Astrocyte of the hippocampus (primary cell): ENCODE results near the gene TUBG1.
"Not testable (repeated sequence)": the region's sequence is repeated elsewhere in the genome, so short reads cannot be mapped to it uniquely, and the experiment has no call there.

ENCODE experiments used
- DNase-seq: peaks from one replicate; pipeline ENCODE4 v3.0.0; 2011; ENCODE audit warnings: low read depth, low spot score

The TUBG1 gene

DNA sequence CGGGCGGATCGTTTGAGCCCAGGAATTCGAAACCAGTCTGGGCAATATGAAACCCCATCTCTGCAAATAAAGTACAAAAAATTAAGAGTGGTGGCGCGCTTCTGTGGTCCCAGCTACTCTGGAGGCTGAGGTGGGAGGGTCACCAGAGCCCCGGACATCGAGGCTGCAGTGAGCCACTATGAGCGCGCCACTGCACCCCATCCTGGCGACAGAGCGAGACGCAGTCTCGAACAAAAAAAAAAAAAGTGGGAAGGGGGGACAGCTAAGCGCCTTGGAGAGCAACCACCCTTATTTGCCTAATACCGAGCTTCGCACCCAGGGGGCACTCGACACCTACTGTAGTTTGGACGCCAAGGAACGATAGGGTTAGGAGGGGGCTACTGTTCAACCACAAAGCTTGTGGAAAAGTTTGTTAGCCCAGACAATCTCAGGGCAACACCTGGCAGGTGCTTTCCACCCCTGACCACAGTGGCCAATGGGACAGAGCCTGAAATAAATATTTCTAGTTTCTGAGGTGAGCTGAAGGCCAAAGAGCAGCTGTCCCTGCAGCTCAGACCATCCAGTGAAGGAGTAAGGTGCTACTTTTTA lies 31.1 kb upstream of the TUBG1 start:
- peak; percentile 84 for DNase-seq

DNA sequence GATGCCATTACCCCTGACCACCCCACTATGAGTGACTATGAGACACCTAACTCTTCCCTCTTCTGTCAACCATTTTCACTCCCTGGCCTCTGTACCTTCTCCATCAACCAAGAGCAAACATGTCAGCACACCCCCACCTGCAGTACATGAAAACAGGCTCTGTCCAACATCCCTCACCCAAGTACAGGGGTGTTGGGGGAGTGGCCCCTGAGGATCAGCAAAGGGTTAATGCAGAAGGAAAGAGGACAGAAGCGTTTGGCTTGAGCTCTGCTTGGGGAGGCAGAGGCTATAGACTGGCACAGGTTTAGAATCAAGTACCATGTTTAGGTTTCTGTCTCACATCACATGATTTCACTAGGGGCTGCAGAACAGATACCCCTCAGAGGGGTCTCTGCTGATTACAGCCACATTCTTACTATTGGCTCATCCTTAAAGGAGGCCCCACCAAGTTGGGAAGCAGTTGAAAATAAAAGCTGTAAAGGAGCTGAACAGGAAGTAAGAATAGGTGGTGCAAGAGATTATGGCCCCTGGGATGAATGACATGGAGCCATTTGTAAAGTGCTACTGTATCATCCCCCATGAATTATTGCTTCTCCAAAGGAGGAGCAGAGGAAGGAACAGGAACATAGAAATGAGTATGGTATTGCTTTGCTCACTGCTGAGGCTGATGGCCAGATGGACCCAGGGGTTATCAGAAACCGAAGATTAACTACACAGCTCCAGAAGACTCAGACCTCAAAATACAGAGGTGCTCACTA lies 29.5 kb upstream of the TUBG1 start:
- no peak for DNase-seq

DNA sequence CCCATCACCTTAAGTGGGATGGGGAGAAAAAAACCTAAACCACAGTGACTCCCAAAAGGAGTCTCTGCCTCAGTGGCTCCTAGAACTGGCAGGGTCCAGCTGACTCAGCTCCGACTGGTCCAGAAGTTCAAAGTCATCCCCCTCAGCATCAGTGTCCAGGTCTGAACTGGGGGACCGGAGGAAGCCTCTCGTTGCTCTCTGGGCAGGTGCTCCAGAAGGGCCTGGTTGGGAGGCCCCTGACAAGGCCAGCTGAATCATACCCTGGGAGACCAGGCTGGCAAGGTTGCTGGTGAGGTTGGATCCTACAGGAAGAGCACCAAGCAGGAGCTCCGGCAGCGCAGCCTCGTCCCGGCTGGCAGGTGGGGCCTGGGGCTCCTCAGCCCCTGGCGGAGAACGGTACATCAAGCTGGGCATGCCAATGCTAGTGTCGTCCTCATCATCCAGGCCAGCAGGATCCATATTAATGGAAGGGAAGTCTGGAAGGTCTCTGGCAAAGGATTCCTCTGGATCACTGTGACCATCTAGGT lies 27.7 kb upstream of the TUBG1 start:
- DNase-seq, result no peak

DNA sequence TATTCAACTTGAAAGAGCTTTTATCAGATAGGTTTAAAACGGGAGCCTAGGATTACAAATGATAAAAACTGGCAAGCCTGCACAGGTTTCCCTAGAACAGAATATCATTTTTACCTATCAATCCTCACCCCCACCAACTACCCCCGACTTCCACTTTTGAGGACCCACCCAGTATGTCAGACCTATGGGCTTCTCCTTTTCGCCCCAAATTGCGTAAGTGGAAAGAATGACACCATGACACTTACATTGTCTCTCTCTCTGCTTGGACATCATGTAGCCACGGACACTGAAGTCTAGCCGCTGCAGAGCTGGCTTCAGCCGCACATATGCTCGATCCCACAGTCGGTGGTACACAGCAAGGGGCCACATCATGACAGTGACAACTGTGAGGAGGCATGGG lies 24.6 kb upstream of the TUBG1 start:
- no peak for DNase-seq

DNA sequence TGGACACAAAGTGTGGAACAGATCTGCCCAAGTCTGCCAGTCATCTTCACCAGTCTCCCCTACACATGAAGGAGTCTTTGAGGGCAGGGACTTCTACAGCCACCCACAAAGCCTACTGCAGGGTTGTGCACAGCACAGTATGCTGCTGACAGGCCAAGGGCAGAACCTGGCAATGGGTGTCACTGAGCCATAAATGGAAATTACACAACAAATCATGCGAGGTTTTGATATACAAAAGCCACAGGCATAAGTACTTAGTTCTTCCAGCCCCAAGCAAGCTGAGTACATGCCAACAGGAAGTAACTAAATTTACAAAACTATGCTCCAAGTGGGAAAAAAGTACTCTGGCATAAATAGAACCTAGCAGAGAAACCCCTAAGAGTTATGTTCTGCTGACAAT lies 24.1 kb upstream of the TUBG1 start:
- no peak for DNase-seq

DNA sequence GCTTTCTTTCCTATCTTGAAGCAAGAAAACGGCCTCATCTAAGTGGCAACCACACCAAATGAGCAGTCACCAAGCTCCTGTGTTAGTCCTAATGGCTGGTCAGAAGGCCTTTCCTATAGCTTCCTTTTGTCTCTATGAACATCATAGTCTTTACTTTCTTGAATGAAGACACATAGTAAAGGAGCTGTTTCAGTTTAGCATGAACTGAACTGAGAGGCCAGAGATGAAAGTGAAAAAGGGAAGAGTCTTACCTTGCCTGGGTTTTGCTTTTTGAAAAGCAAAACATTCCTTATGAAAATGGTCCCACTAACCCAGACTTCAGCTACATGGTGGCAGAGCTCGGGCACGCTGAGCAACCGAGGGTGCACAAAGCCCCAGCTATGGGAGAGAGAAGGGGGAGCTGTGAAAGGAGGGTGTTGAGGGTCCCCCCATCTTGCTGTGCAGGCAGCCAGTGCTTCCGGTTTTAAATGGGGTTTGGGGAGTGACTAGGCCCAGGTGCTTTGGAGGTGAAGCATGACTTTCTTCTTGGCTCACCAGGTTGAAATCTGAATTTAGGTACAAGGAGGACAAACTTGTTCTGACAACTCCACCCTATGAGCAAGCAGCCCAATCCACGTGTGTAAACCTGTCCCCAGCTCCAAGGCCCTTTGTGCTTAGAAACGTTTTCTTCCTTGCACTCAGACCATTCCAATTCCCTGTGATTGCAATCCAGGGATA lies 22.8 kb upstream of the TUBG1 start:
- DNase-seq, result no peak

DNA sequence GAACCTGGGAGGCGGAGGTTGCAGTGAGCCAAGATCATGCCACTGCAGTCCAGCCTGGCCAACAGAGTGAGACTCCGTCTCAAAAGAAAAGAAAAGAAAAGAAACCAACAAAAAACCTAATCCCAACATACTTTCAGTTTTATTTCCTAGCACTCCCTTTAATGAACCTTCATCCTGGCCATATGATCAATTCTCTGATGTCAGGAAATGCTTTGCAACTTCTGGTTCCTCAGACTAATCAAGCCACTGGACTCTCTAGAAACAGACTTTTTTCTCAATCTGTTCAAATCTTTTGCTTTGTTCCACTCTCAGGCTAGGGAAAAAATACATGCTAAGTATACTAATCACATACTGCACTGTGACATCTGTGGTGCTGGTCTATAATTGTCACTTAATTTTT lies 18.6 kb upstream of the TUBG1 start:
- no peak for DNase-seq

DNA sequence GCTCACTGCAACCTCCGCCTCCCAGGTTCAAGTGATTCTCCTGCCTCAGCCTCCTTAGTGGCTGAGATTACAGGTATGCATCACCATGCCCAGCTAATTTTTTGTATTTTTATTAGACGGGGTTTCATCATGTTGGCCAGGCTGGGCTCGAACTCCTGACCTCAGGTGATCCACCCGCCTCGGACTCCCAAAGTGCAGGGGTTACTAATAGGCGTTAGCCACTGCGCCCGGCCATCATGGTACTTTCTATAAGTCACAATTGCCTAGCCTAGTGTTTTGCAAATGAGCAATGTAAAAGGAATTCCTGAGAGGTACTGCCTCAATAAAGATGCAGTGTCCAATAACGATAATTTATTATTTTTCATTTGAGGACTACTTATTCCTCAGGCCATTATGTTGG lies 18.1 kb upstream of the TUBG1 start:
- no peak for DNase-seq

DNA sequence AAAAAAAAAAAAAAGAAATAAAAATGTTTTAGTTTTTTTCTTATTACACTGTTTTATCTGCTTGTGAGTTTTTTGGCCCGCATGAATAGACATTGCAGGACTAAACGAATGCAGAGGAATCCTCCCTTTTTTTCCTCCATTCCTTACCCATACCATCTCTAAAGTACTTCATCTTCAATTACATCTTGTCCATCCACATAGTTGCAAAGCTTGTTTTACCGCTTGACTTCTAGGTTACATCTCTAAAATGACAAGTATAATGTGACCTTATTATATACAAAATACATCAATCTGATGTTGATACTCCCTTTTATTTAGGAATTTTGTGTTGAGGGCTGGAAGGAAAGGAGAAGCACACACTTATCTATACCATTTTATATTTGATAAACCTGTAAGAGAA lies 13.1 kb upstream of the TUBG1 start:
- DNase-seq, result no peak

DNA sequence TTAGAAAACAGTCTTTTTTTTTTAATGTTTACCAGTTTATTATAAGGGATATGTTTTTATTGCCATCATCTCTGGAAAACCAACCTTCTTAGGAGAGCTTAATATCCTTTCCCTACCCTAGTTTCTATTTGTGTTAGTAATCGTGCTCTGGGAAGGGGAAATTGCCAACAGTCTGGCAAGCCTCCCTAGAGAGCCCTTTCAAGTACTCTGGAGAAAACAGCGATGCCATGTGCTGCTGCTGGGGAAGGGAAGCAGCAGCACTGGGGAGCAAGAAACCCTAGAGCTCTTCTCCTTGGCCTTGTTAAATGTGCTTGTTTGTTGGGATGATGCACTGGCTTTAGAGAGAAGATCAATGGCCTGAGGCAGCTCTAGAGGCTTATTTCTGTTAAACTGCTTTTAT lies 10.6 kb upstream of the TUBG1 start:
- DNase-seq, result peak; percentile 31

DNA sequence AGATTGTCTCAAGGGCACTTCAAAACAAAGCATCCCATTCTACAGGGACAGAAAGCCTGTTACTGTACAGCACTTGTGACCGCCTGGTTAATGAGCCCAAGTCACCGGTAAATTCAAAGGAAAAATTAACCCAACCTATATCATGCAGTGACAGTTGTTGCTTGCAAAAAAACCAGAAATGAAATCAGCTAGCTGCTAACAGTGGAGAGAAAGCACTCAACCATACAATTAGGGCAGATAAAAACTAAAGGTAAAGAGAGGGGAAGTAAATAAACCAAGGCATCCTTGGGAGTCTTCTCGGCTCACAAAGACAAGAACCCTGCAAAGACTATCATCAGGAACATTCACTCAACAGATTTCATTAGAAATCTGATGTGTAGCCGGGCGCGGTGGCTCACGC lies 6.2 kb upstream of the TUBG1 start:
- DNase-seq, result no peak

DNA sequence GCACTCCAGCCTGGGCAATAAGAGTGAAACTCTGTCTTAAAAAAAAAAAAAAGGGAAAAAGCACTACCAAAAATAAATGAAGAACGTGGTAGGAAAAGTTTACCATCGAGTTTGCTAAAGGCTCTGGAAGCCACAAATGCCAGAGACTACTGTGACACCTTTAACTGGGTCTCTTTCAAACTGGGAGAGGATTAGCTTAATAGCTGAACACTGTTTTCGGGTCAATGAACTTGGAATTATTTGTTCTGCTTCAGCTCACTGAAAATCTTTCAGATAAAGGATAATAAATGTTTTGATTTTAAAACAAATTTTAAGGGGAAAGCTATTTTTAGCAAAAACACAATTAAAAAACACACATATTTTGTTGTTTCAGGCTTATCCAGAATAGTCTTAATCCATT lies 1.7 kb upstream of the TUBG1 start:
- DNase-seq, result no peak

DNA sequence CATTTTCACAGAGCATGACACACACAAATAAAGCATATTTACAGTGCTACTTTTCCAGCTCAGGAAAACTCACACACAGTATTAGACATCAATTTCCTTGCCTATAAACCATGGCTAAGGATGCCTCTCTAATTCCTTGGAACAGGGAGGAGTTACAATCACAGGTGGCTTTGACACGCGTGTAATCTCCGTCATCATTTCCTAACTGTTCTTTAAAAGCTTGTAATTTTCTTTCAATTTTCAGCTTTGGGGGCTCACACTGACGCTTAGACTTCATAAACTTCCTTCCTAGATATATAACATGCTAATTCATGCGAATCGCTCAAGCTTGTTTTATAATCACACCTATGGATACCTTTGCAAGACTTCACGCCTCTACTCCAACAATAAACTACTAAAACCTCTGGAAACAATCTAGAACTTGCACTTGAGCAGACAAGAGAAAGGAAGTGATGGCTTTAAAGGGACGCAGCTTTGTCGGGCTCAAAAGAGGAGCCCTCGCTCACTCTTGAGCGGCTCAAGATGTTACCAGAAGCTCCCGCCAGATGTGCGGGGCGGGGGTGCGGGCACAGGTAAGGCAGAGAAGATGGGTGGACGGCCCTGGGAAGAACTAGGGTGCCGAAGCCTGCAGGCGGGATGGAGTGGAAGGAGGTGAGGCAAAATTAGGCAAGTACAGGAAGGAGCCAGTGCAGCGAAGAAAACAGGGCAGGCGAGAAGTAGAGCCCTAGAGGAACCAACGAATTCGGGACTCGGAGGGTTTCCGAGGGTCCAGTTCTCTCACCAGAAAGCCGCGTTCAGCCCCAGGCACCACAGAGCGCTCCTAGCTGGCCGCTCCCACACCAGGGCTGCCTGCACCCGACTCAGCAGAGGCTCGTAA lies 940 bp upstream of the TUBG1 start:
- no peak for DNase-seq

DNA sequence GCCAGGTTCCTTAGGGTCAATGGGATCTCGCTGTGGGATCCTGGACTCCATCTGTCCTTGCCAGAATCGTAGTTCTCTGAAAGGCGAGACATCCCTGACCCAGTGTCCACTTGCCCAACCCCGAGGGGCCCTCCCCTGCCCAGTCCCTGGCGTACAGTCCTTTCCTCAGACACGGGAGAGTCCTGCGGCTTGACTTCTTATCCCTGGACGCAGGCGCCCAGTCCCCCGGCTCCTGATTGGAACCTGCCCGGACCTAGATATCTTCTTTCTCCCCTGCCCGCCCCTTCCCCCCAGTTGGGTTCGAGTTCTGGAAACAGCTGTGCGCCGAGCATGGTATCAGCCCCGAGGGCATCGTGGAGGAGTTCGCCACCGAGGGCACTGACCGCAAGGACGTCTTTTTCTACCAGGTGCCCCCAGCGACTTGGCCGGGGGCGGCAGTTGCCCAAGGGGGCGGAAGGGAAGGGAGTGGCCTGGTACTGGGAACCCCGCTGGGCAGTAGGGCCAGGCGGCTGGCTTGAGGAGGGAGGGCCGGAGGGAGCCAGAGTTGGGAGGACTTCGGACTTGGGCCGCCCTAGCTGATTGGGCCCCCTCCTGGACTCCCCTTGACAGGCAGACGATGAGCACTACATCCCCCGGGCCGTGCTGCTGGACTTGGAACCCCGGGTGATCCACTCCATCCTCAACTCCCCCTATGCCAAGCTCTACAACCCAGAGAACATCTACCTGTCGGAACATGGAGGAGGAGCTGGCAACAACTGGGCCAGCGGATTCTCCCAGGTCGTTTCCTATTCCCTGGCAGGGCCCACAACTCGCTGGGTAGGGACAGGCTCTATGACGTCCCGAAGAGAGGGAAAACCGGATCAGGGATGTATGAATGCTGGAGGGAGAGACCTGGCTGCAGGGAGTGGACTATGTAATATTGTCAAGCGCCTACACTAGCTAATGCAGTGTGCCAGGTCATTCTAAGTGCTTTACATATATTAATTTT lies 625 bp downstream of the TUBG1 start:
- not testable (repeated sequence) for DNase-seq

DNA sequence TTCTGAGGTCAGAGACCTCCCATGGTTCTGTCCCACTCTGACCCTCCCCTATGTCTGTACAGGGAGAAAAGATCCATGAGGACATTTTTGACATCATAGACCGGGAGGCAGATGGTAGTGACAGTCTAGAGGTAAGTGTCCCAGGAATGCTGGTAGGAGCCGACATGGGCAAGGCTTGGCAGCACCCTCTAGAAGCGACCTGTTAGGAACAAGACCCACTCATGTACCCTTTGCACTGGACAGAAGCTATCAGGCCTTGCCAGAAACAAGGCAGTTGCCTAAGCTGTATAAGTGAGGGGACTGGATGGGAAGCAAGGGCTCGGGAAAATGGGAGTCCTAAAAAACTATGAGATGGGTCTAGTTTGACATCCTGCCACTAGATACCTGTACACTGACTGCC lies 2.5 kb downstream of the TUBG1 start:
- no peak for DNase-seq

DNA sequence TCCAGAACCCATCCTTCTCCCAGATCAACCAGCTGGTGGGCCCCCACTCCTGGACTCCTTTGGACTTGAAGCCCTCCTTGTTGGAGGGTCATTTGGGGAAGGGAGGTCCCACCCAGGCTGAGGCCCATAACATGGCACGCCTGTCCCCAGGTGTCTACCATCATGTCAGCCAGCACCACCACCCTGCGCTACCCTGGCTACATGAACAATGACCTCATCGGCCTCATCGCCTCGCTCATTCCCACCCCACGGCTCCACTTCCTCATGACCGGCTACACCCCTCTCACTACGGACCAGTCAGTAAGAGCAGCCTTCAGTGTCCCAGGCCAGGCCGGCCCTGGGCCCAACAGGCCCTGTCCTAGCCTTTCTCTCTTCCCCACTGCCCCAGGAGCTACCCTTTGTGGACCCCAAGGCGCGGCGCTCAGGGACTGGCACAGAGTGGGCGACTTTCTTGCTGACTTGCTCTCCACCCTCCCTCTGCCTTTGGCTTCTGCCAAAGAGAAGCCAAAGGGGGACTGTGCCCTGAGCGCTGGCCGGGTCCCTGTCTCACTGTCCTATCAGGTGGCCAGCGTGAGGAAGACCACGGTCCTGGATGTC lies 4.3 kb downstream of the TUBG1 start:
- DNase-seq, result no peak

DNA sequence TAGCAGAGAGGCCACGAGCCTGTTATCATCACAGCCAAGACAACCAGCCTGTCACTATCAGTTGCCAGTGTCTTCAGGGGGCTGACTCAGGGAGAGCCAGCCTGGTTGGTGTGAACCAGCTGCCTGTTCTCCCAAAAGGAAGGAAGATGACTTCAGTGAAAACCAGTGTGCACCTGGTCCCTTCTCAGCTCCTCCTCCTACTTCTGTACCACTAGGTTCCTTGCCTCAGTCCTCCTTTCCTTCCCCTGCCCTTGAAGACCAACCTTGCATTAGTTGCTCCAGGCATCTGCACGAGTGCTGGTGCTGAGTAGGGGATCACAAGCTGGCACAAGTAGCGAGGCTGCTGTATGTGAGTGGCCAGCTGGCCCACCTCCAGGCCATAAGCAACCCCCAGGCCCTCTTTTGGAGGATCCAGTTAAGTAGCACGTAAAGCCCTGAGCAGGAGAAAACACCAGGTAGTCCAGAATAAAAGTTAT lies 8.5 kb downstream of the TUBG1 start:
- DNase-seq, result no peak

DNA sequence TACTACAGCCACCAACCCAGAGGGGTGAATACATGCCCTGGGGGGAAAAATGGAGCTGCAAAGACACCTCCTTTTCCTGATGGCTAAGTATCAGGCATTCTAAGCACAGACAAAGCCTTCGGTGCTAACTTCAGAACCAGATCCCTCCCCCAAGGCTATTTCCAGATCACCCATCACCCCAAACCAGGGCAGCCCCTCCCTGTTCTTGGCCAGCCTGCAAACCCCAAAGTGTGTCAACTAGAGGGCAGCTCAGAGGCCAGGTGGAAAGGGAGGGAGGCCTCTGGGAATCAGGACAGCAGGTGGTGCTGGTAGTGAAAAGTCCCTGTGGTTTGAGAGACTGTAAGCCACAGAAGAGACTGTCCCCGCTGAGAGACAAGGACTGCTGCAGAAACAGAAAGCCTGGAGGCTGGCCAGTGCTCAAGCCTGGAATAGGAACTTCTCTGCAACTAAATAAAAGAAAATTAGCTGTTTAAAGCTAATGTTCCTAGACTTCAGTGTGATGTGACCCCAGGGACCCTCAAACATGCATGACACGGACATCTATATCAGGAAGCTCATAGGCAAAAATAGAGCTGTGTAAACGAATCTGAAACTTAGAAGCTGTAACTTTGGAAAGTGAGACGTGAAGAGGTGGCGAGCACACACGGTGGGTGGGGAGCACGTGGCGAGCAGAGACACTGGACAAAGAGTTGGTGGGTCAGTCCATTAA lies 9.1 kb downstream of the TUBG1 start:
- peak; percentile 33 for DNase-seq

DNA sequence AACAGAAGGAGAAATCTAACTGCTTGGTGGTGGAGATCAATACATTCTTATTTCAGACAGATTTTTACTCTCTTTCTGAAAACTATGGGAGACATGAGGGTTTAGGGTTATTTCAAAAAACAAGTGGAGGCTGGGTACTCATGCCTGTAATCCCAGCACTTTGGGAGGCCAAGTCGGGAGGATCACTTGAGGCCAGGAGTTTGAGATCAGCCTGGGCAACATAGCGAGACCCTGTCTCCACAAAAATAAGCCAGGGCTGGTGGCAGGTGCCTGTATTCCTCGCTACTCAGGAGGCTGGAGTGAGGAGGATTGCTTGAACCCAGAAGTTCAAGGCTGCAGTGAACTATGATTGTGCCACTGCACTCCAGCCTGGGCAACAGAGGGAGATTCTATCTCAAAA lies 12.5 kb downstream of the TUBG1 start:
- DNase-seq, result not testable (repeated sequence)
